ENCODE data around the gene NNMT. TPM values are rescaled to one million over a fixed set of nuclear protein-coding genes. Genes with fewer than 3 reads are reported as not detected.

NNMT gene
- total RNA-seq, 1 experiment from 2014 or later = not detected

DNA sequence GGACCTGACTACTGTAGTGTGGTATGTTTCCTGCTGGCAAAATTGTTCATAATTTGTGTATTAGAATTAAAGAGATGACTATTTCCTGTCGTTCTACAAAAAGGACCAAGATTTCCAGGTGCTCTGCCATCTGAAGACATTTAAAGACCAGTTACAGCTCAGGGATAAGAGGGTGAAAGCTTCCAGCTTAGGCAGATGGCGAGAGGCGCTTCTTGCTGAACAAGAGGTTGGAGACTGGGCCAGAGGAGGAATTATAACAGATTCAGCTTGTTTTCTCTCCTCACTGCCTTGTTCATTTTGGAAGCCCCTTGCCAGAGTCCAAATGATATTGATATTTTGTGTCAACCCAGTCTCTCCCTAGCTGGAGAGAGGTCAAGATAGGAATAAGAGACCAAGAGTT, 23.1 kb upstream of the NNMT start:
- Histone ChIP-seq H2AFZ (ENCODE audit: low read length) (no peak overlapping the region), H3K79me2 (ENCODE audit: insufficient read depth, low read length) (no peaks in the 10 kb centered on the region), H2AK5ac (ENCODE audit: insufficient read length, low read length) (no peak overlapping the region), H3K23ac (ENCODE audit: insufficient read length, low read depth, low read length) (no peak overlapping the region), H3K4ac (ENCODE audit: low read depth, low read length) (no peak overlapping the region), H3T11ph (ENCODE audit: low read length) (no peak overlapping the region), H3K14ac (ENCODE audit: insufficient read depth, low read length) (no peak overlapping the region), H2BK12ac (ENCODE audit: insufficient read length, low read depth, low read length) (no peak overlapping the region), H3K18ac (ENCODE audit: insufficient read length, low read depth, low read length) (no peak overlapping the region), H3K4me1 (ENCODE audit: insufficient read depth, low read length) (no peaks in the 10 kb centered on the region), H4K8ac (replicated peaks; ENCODE audit: insufficient read length, low read depth, low read length) (no peak overlapping the region), H4K20me1 (ENCODE audit: control insufficient read depth, insufficient read depth, insufficient read length) (no peaks in the 10 kb centered on the region), H3K4me2 (ENCODE audit: insufficient read depth, insufficient read length, low read length) (no peak overlapping the region), H3K9ac (ENCODE audit: extremely low read depth, insufficient read length, low read length) (no peak overlapping the region), H3K27me3 (ENCODE audit: insufficient read depth, low read length) (no peaks in the 10 kb centered on the region), H3K79me1 (ENCODE audit: insufficient read depth, low read depth, low read length, poor library complexity, severe bottlenecking) (no peaks in the 10 kb centered on the region), H3K23me2 (ENCODE audit: insufficient read length, low read depth, low read length, poor library complexity, severe bottlenecking) (no peaks in the 10 kb centered on the region), H2BK20ac (ENCODE audit: low read depth, low read length, poor library complexity, severe bottlenecking) (no peak overlapping the region), H2BK120ac (ENCODE audit: low read depth, low read length, poor library complexity, severe bottlenecking) (no peak overlapping the region), H2BK15ac (ENCODE audit: low read depth, low read length) (no peak overlapping the region), H3K56ac (ENCODE audit: insufficient read length, low read depth, low read length) (no peak overlapping the region), H3K9me3 (ENCODE audit: control insufficient read depth, low read depth, low read length) (no peaks in the 10 kb centered on the region), H2BK5ac (ENCODE audit: insufficient read length, low read length) (no peak overlapping the region), H4K5ac (ENCODE audit: insufficient read length, low read depth, low read length) (no peak overlapping the region), H4K91ac (ENCODE audit: insufficient read length, low read depth, low read length) (no peak overlapping the region), H3K27ac (ENCODE audit: insufficient read length, low read depth, low read length) (no peak overlapping the region)
- no CpG with 5 or more reads among the region's 3 CpGs for WGBS (ENCODE audit: extremely low coverage, insufficient read length, low lambda C conversion rate)
- Mint-ChIP-seq H3K27ac (no peak overlapping the region), H3K36me3 (ENCODE audit: insufficient read depth in 1 of 3, low read depth in 3 of 3) (no peaks in the 10 kb centered on the region), H3K4me1 (no peaks in the 10 kb centered on the region), H3K4me3 (no peak overlapping the region), H3K27me3 (ENCODE audit: low read depth) (peaks cover 50% of the 10 kb centered on the region), H3K9me3 (peaks cover 0 to 3% of the 10 kb centered on the region in 2 experiments; a peak in 1 of 5 replicates)
- TF ChIP-seq, protein P1, sequence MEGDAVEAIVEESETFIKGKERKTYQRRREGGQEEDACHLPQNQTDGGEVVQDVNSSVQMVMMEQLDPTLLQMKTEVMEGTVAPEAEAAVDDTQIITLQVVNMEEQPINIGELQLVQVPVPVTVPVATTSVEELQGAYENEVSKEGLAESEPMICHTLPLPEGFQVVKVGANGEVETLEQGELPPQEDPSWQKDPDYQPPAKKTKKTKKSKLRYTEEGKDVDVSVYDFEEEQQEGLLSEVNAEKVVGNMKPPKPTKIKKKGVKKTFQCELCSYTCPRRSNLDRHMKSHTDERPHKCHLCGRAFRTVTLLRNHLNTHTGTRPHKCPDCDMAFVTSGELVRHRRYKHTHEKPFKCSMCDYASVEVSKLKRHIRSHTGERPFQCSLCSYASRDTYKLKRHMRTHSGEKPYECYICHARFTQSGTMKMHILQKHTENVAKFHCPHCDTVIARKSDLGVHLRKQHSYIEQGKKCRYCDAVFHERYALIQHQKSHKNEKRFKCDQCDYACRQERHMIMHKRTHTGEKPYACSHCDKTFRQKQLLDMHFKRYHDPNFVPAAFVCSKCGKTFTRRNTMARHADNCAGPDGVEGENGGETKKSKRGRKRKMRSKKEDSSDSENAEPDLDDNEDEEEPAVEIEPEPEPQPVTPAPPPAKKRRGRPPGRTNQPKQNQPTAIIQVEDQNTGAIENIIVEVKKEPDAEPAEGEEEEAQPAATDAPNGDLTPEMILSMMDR (conservative IDR thresholded peaks at IDR 0.05) = no peak
- no peak for DNase-seq
